ENCODE measurements around the gene GOLT1B. TPM values are rescaled to one million over a fixed set of nuclear protein-coding genes. Genes with fewer than 3 reads are reported as not detected.

GOLT1B gene
- total and polyA plus RNA-seq, 2 donors: 37.9 to 80.0 TPM

- H3K4me3 ChIP-seq (ENCODE audit: low read depth, low read length): no peak overlapping the region
- no peak overlapping the region for H3K27ac ChIP-seq (ENCODE audit: low read depth)
- no peaks in the 10 kb centered on the region for H3K36me3 ChIP-seq (ENCODE audit: insufficient read depth)
- no peaks in the 10 kb centered on the region for H3K4me1 ChIP-seq (ENCODE audit: insufficient read depth)
- no peak for DNase-seq (ENCODE audit: extremely low spot score)
- 70% methylated on average over 2 of the region's 2 CpGs for WGBS
Observed at GRCh38 chr12:21529456-21529855, 27.9 kb downstream of the GOLT1B start.

- no peak overlapping the region for H3K4me3 ChIP-seq (ENCODE audit: low read depth, low read length)
- H3K36me3 ChIP-seq (ENCODE audit: insufficient read depth): no peaks in the 10 kb centered on the region
- no peak overlapping the region for H3K27ac ChIP-seq (ENCODE audit: low read depth)
- WGBS: 86% methylated on average over 5 of the region's 5 CpGs
- DNase-seq (ENCODE audit: extremely low spot score): no peak
- no peaks in the 10 kb centered on the region for H3K4me1 ChIP-seq (ENCODE audit: insufficient read depth)
Observed at GRCh38 chr12:21538061-21538653, 36.6 kb downstream of the GOLT1B start.

- Histone ChIP-seq H3K4me3 (ENCODE audit: low read depth, low read length) (no peak overlapping the region), H3K27ac (ENCODE audit: low read depth) (no peak overlapping the region), H3K36me3 (ENCODE audit: insufficient read depth) (no peaks in the 10 kb centered on the region), H3K4me1 (ENCODE audit: insufficient read depth) (no peaks in the 10 kb centered on the region)
- DNase-seq (ENCODE audit: extremely low spot score): no peak
Observed at GRCh38 chr12:21539797-21540196, 38.2 kb downstream of the GOLT1B start.

- DNase-seq (ENCODE audit: extremely low spot score): no peak
- no peaks in the 10 kb centered on the region for H3K4me1 ChIP-seq (ENCODE audit: insufficient read depth)
- H3K36me3 ChIP-seq (ENCODE audit: insufficient read depth): no peaks in the 10 kb centered on the region
- H3K4me3 ChIP-seq (ENCODE audit: low read depth, low read length): no peak overlapping the region
- no peak overlapping the region for H3K27ac ChIP-seq (ENCODE audit: low read depth)
- 85% methylated on average over 6 of the region's 6 CpGs for WGBS
Observed at GRCh38 chr12:21541773-21542172, 40.2 kb downstream of the GOLT1B start.

GRCh38 chr12:21542403-21542802 lies 40.8 kb downstream of the GOLT1B start:
- DNase-seq (ENCODE audit: extremely low spot score): no peak
- H3K27ac ChIP-seq (ENCODE audit: low read depth): no peak overlapping the region

GRCh38 chr12:21543151-21543550 lies 41.6 kb downstream of the GOLT1B start:
- DNase-seq (ENCODE audit: extremely low spot score): no peak
- H3K4me1 ChIP-seq (ENCODE audit: insufficient read depth): no peaks in the 10 kb centered on the region
- no peak overlapping the region for H3K4me3 ChIP-seq (ENCODE audit: low read depth, low read length)
- H3K36me3 ChIP-seq (ENCODE audit: insufficient read depth): no peaks in the 10 kb centered on the region
- no peak overlapping the region for H3K27ac ChIP-seq (ENCODE audit: low read depth)

More at GRCh38 chr12:21542403-21542802, 40.8 kb downstream of the GOLT1B start:
- WGBS: 42% methylated on average over 5 of the region's 5 CpGs
- Histone ChIP-seq H3K4me1 (ENCODE audit: insufficient read depth) (no peaks in the 10 kb centered on the region), H3K4me3 (ENCODE audit: low read depth, low read length) (no peak overlapping the region), H3K36me3 (ENCODE audit: insufficient read depth) (no peaks in the 10 kb centered on the region)

- Histone ChIP-seq H3K27ac (ENCODE audit: low read depth) (no peak overlapping the region), H3K36me3 (ENCODE audit: insufficient read depth) (no peaks in the 10 kb centered on the region)
- 92% methylated on average over 2 of the region's 2 CpGs for WGBS
Observed at GRCh38 chr12:21545557-21545956, 44.0 kb downstream of the GOLT1B start.

GRCh38 chr12:21546716-21547115 lies 45.1 kb downstream of the GOLT1B start:
- no peak overlapping the region for H3K27ac ChIP-seq (ENCODE audit: low read depth)
- no peaks in the 10 kb centered on the region for H3K36me3 ChIP-seq (ENCODE audit: insufficient read depth)
- no peaks in the 10 kb centered on the region for H3K4me1 ChIP-seq (ENCODE audit: insufficient read depth)
- WGBS: 21% methylated on average over 1 of the region's 1 CpG
- no peak for DNase-seq (ENCODE audit: extremely low spot score)
- H3K4me3 ChIP-seq (ENCODE audit: low read depth, low read length): no peak overlapping the region

More at GRCh38 chr12:21545557-21545956, 44.0 kb downstream of the GOLT1B start:
- no peaks in the 10 kb centered on the region for H3K4me1 ChIP-seq (ENCODE audit: insufficient read depth)
- DNase-seq (ENCODE audit: extremely low spot score): no peak
- H3K4me3 ChIP-seq (ENCODE audit: low read depth, low read length): no peak overlapping the region

GRCh38 chr12:21547437-21547836 lies 45.8 kb downstream of the GOLT1B start:
- H3K36me3 ChIP-seq (ENCODE audit: insufficient read depth): no peaks in the 10 kb centered on the region
- H3K4me1 ChIP-seq (ENCODE audit: insufficient read depth): no peaks in the 10 kb centered on the region
- 74% methylated on average over 1 of the region's 1 CpG for WGBS
- no peak for DNase-seq (ENCODE audit: extremely low spot score)
- no peak overlapping the region for H3K4me3 ChIP-seq (ENCODE audit: low read depth, low read length)
- no peak overlapping the region for H3K27ac ChIP-seq (ENCODE audit: low read depth)

GRCh38 chr12:21551841-21552465 lies 50.4 kb downstream of the GOLT1B start:
- Histone ChIP-seq H3K4me3 (ENCODE audit: low read depth, low read length) (no peak overlapping the region), H3K4me1 (ENCODE audit: insufficient read depth) (no peaks in the 10 kb centered on the region), H3K36me3 (ENCODE audit: insufficient read depth) (no peaks in the 10 kb centered on the region), H3K27ac (ENCODE audit: low read depth) (no peak overlapping the region)
- DNase-seq (ENCODE audit: extremely low spot score): no peak
- 15% methylated on average over 4 of the region's 4 CpGs for WGBS

GRCh38 chr12:21552635-21553328 lies 51.2 kb downstream of the GOLT1B start:
- DNase-seq (ENCODE audit: extremely low spot score): no peak
- H3K36me3 ChIP-seq (ENCODE audit: insufficient read depth): no peaks in the 10 kb centered on the region
- no peak overlapping the region for H3K4me3 ChIP-seq (ENCODE audit: low read depth, low read length)
- no peaks in the 10 kb centered on the region for H3K4me1 ChIP-seq (ENCODE audit: insufficient read depth)
- H3K27ac ChIP-seq (ENCODE audit: low read depth): no peak overlapping the region
- 68% methylated on average over 6 of the region's 6 CpGs for WGBS

GRCh38 chr12:21553329-21553675 lies 51.7 kb downstream of the GOLT1B start:
- DNase-seq (ENCODE audit: extremely low spot score): no peak
- Histone ChIP-seq H3K4me1 (ENCODE audit: insufficient read depth) (no peaks in the 10 kb centered on the region), H3K4me3 (ENCODE audit: low read depth, low read length) (no peak overlapping the region), H3K27ac (ENCODE audit: low read depth) (no peak overlapping the region), H3K36me3 (ENCODE audit: insufficient read depth) (no peaks in the 10 kb centered on the region)

GRCh38 chr12:21558100-21558679 lies 56.6 kb downstream of the GOLT1B start:
- Histone ChIP-seq H3K4me3 (ENCODE audit: low read depth, low read length) (no peak overlapping the region), H3K27ac (ENCODE audit: low read depth) (no peak overlapping the region), H3K36me3 (ENCODE audit: insufficient read depth) (no peaks in the 10 kb centered on the region), H3K4me1 (ENCODE audit: insufficient read depth) (no peaks in the 10 kb centered on the region)
- no peak for DNase-seq (ENCODE audit: extremely low spot score)
- 87% methylated on average over 9 of the region's 9 CpGs for WGBS
